NCI-H1105 treated with DMSO at 0.1 percent for 48 hours (cell line): Measurements from ENCODE around the gene LILRB2.
A peak's percentile ranks its signal among the peaks of the same experiment; 100 is the strongest.
"Not testable (repeated sequence)": the region's sequence is repeated elsewhere in the genome, so short reads cannot be mapped to it uniquely, and the experiment has no call there.

Experiments used
- DNase-seq: peaks from one replicate; lab custom pipeline; 2025; lab: John Stamatoyannopoulos, UW

The LILRB2 gene

DNA sequence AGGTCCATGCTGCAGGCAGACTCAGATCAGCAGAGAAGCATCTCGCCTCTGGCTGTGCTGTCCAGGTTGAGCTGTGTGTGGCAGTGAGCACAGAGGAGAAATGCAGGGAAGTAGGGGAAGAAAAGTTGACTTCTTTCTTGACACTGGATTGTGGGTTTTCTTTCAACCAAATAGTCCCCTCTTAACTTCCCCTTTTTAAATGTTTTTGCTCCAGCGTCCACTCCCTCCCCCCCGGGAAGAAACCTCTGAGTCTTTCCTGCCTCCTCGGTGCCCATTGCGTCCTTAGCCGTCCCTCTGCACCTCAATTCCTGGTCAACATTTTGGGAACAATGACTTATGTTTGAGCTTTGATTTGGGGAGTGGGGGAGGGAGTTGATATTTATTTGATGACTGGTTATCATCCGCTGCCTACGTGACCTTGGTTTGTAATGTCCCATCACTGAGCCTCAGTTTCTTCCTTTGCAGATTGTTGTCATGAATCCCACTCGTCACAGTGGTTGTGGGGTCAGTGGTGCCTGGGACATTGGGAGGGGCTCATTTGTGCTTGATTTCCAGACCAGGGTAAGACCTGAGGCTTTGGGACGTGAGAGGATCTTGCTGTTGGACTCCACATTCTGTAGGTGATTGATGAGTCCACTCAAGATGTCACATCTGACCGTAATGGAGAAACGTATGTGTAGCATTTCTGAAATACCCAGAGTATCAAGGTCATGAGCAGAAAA lies at the start of gene LILRB2:
Gene LILRB2, minus strand, starts transcription at position 104 of the 722 bp plus-strand sequence. CDS start 614 bp downstream, outside the sequence.
- no peak for DNase-seq

DNA sequence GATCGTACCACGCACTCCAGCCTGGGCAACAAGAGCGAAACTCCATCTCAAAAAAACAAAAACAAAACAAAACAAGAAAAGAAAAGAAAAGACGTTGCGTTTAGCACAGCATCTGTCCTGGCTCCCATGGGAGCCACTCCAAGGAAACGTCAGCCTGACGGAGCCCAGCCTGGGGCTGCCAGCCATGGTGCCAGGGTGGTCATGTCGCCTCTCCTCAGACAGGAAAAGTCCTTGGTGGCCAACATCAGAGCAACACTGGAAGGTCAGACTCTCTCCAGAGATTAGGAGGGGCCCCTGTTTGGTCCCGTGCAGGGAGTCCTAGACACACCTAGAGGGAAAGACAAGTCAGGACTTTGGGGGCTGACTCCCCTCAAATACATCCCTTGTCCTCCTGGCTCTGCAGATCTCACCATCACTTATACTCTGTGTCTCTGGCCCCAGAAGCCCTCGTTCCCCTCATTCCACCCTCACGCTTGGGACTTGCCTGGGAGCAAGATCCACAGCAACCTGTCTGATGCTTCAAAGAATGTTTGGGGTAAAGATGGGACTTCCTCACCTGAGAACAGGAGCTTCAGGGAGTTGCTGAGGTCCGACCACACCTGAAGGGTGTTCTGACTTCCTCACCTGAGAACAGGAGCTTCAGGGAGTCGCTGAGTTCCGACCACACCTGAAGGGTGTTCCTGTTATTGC lies 48.7 kb upstream of the LILRB2 start:
- no peak for DNase-seq

- DNase-seq, result not testable (repeated sequence)
Observed at GRCh38 chr19:54328781-54329180, 47.9 kb upstream of the LILRB2 start.

DNA sequence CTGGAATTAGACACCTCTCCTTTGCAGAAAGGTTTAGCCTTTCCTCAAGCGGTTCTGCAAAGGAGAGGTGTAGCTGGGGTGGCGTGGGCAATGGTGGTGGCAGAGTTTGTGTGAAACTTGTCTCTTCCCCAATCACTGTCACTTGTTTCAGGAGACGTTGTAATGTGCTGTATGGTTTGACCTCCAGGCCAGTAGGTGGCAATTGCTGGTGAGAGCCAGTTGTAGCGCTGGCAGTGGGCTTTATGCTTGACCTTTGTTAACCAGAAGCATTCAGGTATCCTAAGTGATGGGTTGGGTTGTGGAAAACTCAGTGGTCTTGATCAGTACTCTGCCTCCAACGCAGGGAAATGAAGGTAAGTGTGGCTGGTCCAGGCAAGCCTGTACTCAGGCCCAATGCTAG lies 44.7 kb upstream of the LILRB2 start:
- no peak for DNase-seq

DNA sequence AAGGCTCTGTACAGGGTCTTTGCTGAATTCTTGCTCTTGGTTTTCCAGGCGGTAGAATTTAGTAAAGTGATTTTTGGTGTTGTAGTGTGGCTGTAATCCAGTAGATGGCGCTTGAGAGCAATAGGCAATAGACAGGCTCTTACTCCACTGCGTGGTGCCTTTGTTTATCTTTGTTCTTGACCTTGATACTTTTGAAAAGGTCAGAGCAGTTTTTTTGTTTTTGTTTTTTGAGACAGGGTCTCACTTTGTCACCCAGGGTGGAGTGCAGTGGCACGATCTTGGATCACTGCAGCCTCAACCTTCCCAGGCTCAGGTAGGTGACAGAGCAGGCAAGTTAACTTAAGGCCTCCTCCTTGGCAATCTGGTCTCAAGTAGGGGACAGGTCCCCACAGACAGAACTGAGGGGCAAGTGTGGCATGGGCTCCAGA lies 44.3 kb upstream of the LILRB2 start:
- DNase-seq, result peak; percentile 51

DNA sequence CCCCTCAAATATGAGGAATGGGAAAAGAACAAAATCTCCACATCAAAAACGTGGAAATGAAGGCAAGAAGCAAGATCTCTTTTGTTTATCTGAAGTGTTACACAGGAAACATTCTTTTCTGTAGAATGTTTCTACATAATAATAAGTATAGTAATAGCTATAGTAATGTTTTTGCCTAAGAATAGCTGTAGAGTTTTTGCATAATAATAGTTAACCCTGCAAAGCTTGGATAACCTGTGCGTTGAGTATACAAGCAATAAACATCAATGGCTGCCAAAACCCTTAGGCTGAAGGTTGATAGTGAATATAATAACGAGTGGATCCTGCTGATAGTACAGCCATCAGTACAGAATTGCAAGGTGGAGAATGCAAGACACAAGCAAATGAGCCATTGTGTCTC lies 43.2 kb upstream of the LILRB2 start:
- DNase-seq, result no peak

DNA sequence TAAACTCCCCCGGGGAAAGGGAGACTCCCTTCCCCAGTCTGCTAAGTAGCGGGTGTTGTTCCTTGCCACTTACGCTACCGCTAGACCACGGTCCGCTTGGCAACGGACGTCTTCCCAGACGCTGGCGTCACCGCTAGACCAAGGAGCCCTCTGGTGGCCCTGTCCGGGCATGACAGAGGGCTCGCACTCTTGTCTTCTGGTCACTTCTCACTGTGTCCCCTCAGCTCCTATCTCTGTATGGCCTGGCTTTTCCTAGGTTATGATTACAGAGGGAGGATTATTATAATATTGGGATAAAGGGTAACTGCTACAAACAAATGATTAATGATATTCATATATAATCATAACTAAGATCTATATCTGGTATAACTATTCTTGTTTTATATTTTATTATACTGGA lies 42.0 kb upstream of the LILRB2 start:
- not testable (repeated sequence) for DNase-seq

GRCh38 chr19:54322295-54322694 lies 41.4 kb upstream of the LILRB2 start:
- DNase-seq, result not testable (repeated sequence)

- DNase-seq, result no peak
Observed at GRCh38 chr19:54319892-54320670, 39.2 kb upstream of the LILRB2 start.

- DNase-seq, result no peak
Observed at GRCh38 chr19:54319049-54319448, 38.1 kb upstream of the LILRB2 start.

DNA sequence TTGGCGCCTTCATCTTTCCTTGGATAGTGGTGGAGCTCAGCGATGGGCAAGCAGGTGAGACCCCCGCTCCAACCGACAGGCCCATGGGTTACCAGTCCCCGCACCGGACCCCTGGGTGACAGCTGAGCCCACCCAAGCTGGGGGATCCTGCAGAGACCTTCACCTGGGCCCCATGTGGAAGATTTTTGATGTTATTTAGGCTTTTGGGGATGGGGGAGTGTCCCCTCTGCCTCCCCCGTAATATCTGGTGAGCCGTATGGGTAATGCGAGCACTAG lies 37.0 kb upstream of the LILRB2 start:
- DNase-seq, result no peak

- no peak for DNase-seq
Observed at GRCh38 chr19:54317108-54317964, 36.4 kb upstream of the LILRB2 start.

DNA sequence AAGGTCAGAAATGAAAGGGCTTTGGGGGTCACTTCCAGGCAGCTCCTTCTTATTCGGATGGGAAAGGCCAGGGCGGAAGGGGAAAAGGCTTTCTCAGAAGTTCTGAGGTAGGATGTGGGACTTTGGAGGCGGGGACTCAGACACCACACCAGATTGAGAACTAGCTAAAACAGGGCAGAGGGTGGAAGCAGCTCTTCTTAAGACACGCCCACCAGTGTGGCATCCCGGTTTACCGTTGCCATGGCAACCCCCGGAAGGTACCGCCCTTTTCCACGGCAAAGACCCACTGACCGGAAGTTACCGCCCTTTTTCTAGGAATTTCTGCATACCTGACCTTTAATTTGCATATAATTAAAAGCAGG lies 35.8 kb upstream of the LILRB2 start:
- DNase-seq, result no peak

- no peak for DNase-seq
Observed at GRCh38 chr19:54315956-54316355, 35.0 kb upstream of the LILRB2 start.

GRCh38 chr19:54312436-54313377 lies 31.8 kb upstream of the LILRB2 start, which contains the start of gene LILRA5:
Gene LILRA5 (minus strand): TSS chr19:54313166. CDS start chr19:54313019, 147 bp downstream.
- no peak for DNase-seq

GRCh38 chr19:54312011-54312410 lies 31.1 kb upstream of the LILRB2 start:
- DNase-seq, result no peak

DNA sequence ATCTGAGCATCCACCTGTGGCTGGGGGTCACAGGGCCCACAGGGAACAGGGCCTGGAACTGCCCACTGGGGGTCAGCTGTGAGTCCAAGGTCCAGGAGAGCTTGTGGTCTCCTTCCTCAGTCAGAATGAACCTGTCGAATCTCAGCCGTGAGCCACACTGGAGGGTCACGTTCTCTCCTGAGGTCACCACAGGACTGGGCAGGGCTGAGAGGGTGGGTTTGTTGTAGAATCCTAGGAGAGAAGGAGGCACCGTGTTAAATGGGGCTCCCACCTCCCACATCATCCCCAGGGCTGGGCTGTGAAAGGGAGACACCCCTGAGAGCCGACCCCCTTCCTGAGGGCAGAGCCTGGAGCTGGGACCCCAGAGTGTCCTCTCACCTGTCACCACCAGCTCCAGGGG lies 30.6 kb upstream of the LILRB2 start:
- DNase-seq, result no peak

- DNase-seq, result no peak
Observed at GRCh38 chr19:54310543-54310942, 29.6 kb upstream of the LILRB2 start.

DNA sequence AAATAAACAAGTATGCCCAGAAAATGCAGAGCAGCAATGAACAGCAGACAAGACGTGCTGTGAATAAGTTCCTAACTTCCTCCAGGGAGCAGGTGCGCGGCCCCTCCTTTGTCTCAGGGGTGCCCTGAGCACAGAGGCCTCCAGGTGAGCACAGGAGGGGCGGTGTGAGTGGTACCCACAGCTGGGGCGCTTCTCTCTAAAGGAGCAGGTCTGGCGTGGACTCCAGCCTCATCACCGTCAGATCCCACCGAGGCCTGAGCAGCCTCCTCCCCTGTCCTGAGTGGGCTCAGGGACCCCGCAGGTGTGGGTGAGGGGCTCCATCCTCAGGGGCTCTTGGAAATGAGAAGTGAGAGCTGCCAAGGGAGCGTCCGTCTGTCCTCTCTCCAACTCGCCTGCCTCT lies 28.9 kb upstream of the LILRB2 start:
- DNase-seq, result no peak

- no peak for DNase-seq
Observed at GRCh38 chr19:54307389-54308020, 26.6 kb upstream of the LILRB2 start.
